HG03159 (cell line): ENCODE results near the gene TNP2.
"Not testable (repeated sequence)": the region's sequence is repeated elsewhere in the genome, so short reads cannot be mapped to it uniquely, and the experiment has no call there.

Experiments used
- ATAC-seq: cut with Tn5 transposase; IDR thresholded peaks from one replicate; pipeline ENCODE4 v1.9.1; 2021; ENCODE audit warnings: mild to moderate bottlenecking, moderate library complexity; ENCODE audit not compliant: unreplicated experiment

Gene TNP2

GRCh38 chr16:11301645-11302501 is 32.7 kb upstream of the TNP2 start:
- ATAC-seq, result no peak

- no peak for ATAC-seq
Observed at GRCh38 chr16:11300560-11300892, 31.4 kb upstream of the TNP2 start.

- ATAC-seq, result no peak
Observed at GRCh38 chr16:11299865-11300559, 30.9 kb upstream of the TNP2 start.

- not testable (repeated sequence) for ATAC-seq
Observed at GRCh38 chr16:11298950-11299547, 29.9 kb upstream of the TNP2 start.

DNA sequence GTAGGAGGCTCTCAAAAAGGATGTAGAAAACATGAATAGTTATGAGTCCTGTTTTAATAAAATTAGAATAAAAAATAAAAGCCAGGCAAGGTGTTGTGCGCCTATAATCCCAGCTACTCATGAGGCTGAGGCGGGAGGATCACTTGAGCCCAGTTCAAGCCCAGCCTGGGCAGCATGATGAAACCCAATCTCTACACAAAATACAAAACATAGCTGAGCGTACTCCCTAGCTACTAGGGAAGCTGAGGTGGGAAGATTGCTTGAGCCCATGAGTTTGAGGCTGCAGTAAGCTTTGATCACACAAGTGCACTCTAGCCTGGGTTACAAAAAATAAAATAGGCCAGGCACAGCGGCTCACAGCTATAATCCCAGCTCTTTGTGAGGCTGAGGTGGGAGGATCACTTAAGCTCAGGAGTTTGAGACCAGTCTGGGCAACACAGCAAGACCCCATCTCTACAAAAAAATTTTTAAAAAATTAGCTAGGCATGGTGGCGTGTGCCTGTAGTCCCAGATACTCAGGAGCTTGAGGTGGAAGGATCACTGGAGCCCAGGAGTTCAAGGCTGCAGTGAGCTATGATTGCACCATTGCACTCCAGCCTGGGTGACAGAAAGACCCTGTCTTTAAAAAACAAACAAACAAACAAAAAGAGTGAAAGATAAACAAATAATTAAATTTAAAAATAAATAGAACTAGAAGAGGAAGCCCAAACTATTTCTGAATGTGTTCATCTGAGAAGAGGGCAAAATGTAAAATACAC is 29.2 kb upstream of the TNP2 start:
- no peak for ATAC-seq

DNA sequence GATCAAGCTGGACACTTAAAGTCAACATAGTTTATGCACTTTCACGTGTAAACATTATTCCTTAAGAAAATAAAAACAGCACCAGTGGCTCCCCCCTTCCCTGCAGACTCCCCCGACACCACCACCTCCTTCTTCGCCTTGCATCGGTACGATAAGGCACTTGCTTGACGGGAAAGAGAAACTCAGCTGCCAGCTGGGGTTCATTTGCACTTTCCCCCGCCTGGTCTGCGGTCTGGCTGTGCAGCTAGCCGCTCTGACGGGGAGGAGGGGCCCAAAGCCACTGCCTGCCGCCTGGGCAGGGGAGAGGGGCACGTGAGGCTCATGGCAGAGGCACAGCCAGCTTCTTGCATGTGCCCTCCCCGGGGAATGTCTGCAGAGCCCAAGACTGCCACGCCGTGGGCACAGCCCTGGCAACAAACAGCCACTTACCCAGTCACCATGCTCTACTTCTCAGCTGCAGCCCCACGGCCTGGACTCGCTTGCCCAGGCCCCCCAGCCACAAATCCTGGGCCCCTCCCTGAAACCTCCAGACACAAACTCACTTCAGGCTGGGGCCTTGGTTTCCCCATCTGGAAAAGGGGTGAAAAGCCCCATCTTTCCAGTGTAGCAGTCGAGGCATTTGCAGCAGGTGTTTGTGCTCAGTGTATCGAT is 28.5 kb upstream of the TNP2 start:
- peak; percentile 74 for ATAC-seq

GRCh38 chr16:11296706-11297491 is 27.8 kb upstream of the TNP2 start:
- ATAC-seq, result peak; percentile 19

GRCh38 chr16:11296351-11296705 is 27.2 kb upstream of the TNP2 start:
- ATAC-seq, result no peak

GRCh38 chr16:11295672-11296071 is 26.5 kb upstream of the TNP2 start:
- no peak for ATAC-seq

GRCh38 chr16:11292076-11292748 is 23.1 kb upstream of the TNP2 start:
- ATAC-seq, result no peak

DNA sequence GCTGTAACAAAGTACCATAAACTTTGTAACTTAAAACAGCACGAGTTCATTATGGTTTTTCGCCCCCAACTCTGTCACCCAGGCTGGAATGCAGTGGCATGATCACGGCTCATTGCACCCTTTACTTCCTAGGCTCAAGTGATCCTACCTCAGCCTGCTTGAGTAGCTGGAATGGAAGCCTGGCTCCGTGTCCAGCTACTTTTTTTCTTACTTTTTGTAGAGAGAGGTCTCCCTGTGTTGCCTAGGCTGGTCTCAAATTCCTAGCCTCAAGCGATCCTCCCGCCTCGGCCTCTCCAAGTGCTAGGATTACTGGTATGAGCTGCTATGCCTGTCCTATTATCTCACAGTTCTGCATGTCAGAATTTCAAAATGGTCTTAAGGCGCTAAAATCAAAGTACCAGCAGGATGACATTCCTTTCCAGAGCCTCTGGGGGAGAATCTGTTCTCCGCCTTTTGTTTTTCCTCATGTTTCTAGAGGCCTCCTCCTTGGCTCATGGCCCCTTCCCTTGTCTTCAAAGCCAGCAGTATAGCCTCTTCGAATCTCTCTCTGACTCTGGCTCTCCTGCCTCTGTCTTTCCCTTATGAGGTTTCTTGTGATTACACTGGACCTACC is 22.1 kb upstream of the TNP2 start:
- ATAC-seq, result no peak

- no peak for ATAC-seq
Observed at GRCh38 chr16:11290102-11290893, 21.2 kb upstream of the TNP2 start.

GRCh38 chr16:11289696-11290095 is 20.6 kb upstream of the TNP2 start:
- ATAC-seq, result not testable (repeated sequence)

GRCh38 chr16:11289202-11289601 is 20.1 kb upstream of the TNP2 start:
- ATAC-seq, result no peak

DNA sequence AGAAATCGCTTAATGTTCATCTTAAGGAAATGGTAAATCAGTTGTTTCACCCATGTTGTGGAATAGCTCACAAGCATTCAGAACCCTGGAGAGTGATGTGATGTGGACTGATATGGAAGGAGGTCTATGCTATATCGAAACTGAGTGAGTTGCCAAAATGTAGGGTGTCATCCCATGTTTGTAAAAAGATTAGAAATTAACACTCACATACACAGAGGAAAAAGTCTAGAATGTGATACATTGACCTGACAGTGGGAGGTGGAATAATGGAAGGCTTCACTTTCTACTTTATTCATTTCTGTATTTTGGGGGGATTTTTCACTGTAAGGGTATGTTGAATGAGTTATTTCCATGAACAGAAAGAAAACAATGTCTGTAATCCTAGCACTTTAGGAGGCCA is 16.7 kb upstream of the TNP2 start:
- no peak for ATAC-seq

DNA sequence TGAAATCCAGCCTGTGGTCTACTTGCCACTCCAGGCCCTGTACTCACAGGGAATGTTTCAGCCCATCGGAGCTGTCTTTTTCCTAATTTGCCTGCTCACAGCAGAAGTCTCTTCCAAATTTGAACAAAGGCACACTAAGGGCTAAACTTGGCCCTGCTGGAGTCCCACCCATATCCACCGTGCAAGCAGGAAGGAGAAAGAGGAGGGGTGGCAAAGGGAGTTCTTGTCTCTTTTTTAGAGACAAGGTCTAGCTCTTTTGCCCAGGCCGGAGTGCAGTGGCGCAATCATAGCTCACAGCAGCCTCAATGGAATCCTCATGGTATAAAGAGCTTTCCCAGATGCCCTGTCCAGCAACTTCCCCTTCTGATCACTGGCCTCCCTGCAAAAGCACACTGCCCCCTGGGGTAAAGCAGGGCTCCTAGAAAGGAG is 14.7 kb upstream of the TNP2 start:
- ATAC-seq, result no peak

GRCh38 chr16:11280616-11281522 is 11.7 kb upstream of the TNP2 start, which contains the start of gene PRM1:
PRM1 (minus strand) TSS chr16:11281330; CDS start chr16:11281238, 92 bp downstream.
- no peak for ATAC-seq
